Gastroesophageal sphincter (tissue), 4 donors: ENCODE results near the gene RCC2. TPM values are rescaled to one million over a fixed set of nuclear protein-coding genes. Genes with fewer than 3 reads are reported as not detected.

Source experiments
- ATAC-seq: fragments of 150-250 bp; one replicate; pipeline ENCODE4 v1.9.1; 2016; ENCODE audit warnings: mild to moderate bottlenecking, moderate library complexity
- H3K27ac ChIP-seq, 4 donors: fragments of 200-600 bp; sonication (generic) in 3 of 4; 1 replicate in 3 of 4; 2 replicates in 1 of 4; pipeline ENCODE4 v1.5.1; 2016 to 2019
- H3K27me3 ChIP-seq: fragments of 200-600 bp; sonication (generic); one replicate; pipeline ENCODE4 v1.5.1; 2019
- H3K36me3 ChIP-seq, 2 donors: fragments of 200-600 bp; sonication (generic); one replicate each; pipeline ENCODE4 v1.5.1; 2019; ENCODE audit warnings: control low read depth in 1 of 2
- H3K4me1 ChIP-seq, 3 donors: fragments of 200-600 bp; sonication (generic); 1 replicate in 2 of 3; 2 replicates in 1 of 3; pipeline ENCODE4 v1.5.1; 2016 to 2019; ENCODE audit warnings: control low read depth in 2 of 3
- H3K4me3 ChIP-seq, 2 donors: fragments of 200-600 bp; sonication (generic); one replicate each; pipeline ENCODE4 v1.5.1; 2019; ENCODE audit warnings: mild to moderate bottlenecking in 1 of 2, moderate library complexity in 1 of 2
- H3K9me3 ChIP-seq, 3 donors: fragments of 200-600 bp; sonication (generic); one replicate each; pipeline ENCODE4 v1.5.1; 2017 to 2019; ENCODE audit warnings: control low read depth in 2 of 3
- EP300 ChIP-seq: sonication (generic); formaldehyde crosslinking; IDR thresholded peaks from one replicate; pipeline ENCODE4 v1.6.1; 2017; ENCODE audit warnings: antibody characterized with exemption, mild to moderate bottlenecking
- POLR2A ChIP-seq, 2 donors: fragments of 450-650 bp; IDR thresholded peaks; one replicate each; pipeline ENCODE4 v1.6.1; 2017; ENCODE audit warnings: antibody characterized with exemption in 2 of 2, mild to moderate bottlenecking in 2 of 2, moderate library complexity in 1 of 2
- POLR2AphosphoS5 ChIP-seq: sonication (generic); formaldehyde crosslinking; IDR thresholded peaks from one replicate; pipeline ENCODE4 v1.6.1; 2017; ENCODE audit warnings: antibody characterized with exemption
- WGBS, 2 donors: methylation state at CpG; one replicate each; pipeline ENCODE4 v1.1.5; 2018; ENCODE audit warnings: low coverage in 1 of 2; 5-methylcytosine and 5-hydroxymethylcytosine counted together
- total RNA-seq, 4 donors: library from RNA; depleted of rRNA; stranded (reverse); fragments of >200 nt; gene quantifications; one replicate each; pipeline ENCODE4 v1.1.0, GENCODE V29; 2016
- TF ChIP-seq, protein P1 (sequence below), 4 experiments: fragments of 200-600 bp in 2 of 4; fragments of 450-650 bp in 2 of 4; sonication (generic) in 1 of 4; IDR thresholded peaks; one replicate each; pipeline ENCODE4 v1.5.1; 2017 to 2019; ENCODE audit warnings: antibody characterized with exemption in 4 of 4, mild to moderate bottlenecking in 2 of 4, moderate library complexity in 2 of 4

The RCC2 gene
- total RNA-seq, 4 donors from 2014 or later, result 9.5 to 21.3 (median 18.5) TPM

GRCh38 chr1:17360272-17360956 is 79.1 kb downstream of the RCC2 start:
- no peak for ATAC-seq
- H3K4me3 ChIP-seq, result no peak overlapping the region
- WGBS, 2 donors, result 87% methylated on average over 3 to 5 of the region's 11 CpGs
- H3K4me1 ChIP-seq, result no peaks in the 10 kb centered on the region
- no peak overlapping the region for H3K27ac ChIP-seq
- no peak for TF ChIP-seq POLR2AphosphoS5
- TF ChIP-seq, protein P1, sequence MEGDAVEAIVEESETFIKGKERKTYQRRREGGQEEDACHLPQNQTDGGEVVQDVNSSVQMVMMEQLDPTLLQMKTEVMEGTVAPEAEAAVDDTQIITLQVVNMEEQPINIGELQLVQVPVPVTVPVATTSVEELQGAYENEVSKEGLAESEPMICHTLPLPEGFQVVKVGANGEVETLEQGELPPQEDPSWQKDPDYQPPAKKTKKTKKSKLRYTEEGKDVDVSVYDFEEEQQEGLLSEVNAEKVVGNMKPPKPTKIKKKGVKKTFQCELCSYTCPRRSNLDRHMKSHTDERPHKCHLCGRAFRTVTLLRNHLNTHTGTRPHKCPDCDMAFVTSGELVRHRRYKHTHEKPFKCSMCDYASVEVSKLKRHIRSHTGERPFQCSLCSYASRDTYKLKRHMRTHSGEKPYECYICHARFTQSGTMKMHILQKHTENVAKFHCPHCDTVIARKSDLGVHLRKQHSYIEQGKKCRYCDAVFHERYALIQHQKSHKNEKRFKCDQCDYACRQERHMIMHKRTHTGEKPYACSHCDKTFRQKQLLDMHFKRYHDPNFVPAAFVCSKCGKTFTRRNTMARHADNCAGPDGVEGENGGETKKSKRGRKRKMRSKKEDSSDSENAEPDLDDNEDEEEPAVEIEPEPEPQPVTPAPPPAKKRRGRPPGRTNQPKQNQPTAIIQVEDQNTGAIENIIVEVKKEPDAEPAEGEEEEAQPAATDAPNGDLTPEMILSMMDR (IDR thresholded peaks at IDR 0.05), result no peak
- no peak for TF ChIP-seq EP300
- TF ChIP-seq POLR2A (IDR thresholded peaks at IDR 0.05), result no peak
- no peaks in the 10 kb centered on the region for H3K36me3 ChIP-seq
- H3K27me3 ChIP-seq, result peaks cover 37% of the 10 kb centered on the region
- peaks cover 0 to 8% (median 0%) of the 10 kb centered on the region in 3 donors for H3K9me3 ChIP-seq

DNA sequence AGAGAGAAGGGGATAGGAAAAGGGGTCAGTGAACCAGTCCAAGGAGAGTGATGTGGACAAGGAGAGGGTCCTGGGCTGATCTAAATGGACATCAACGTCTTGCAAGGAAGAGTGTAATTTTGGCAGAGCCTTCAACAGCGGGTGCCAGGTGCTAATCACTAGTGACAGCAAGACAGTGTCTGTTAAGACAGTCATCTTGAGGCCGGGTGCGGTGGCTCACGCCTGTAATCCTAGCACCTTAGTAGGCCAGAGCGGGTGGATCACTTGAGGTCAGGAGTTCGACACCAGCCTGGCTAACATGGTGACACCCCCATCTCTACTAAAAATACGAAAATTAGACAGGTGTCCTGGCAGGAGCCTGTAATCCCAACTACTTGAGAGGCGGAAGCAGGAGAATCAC is 79.7 kb downstream of the RCC2 start:
- Histone ChIP-seq H3K4me1 (no peaks in the 10 kb centered on the region), H3K9me3 (peaks cover 0 to 8% (median 0%) of the 10 kb centered on the region in 3 donors), H3K27ac (no peak overlapping the region), H3K4me3 (no peak overlapping the region), H3K27me3 (peaks cover 35% of the 10 kb centered on the region), H3K36me3 (no peaks in the 10 kb centered on the region)
- TF ChIP-seq POLR2A (IDR thresholded peaks at IDR 0.05) (no peak), EP300 (no peak), POLR2AphosphoS5 (no peak)
- TF ChIP-seq, protein P1 (IDR thresholded peaks at IDR 0.05), result no peak
- 77 to 97% methylated on average over 5 to 9 of the region's 9 CpGs for WGBS, 2 donors
- ATAC-seq, result no peak

DNA sequence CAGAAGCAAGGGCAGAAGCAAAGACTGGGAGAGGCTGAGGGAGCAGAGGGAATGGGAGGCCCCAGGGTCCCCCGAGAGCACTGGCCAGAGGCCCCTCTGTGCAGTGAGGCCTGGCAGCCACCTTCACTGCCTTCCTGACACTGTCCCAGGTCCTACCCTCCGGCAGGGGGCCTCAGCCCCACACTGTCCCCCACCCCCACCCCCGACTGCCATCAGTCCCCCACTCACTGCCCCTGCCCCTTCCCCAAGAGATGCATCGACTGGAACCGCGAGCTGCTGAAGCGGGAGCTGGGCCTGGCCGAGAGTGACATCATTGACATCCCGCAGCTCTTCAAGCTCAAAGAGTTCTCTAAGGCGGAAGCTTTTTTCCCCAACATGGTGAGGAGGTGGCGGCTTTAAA is 80.4 kb downstream of the RCC2 start:
- ATAC-seq, result no peak
- no peaks in the 10 kb centered on the region for H3K36me3 ChIP-seq
- peaks cover 28% of the 10 kb centered on the region for H3K27me3 ChIP-seq
- H3K4me3 ChIP-seq, result no peak overlapping the region
- H3K4me1 ChIP-seq, result no peaks in the 10 kb centered on the region
- TF ChIP-seq POLR2A (IDR thresholded peaks at IDR 0.05), result no peak
- TF ChIP-seq, protein P1 (IDR thresholded peaks at IDR 0.05), result no peak
- TF ChIP-seq POLR2AphosphoS5, result no peak
- TF ChIP-seq EP300, result no peak
- H3K27ac ChIP-seq, result no peak overlapping the region
- 35% methylated on average over 3 of the region's 11 CpGs; no CpG with 5 or more reads in 1 of the 2 donors for WGBS, 2 donors
- peaks cover 0 to 1% (median 0%) of the 10 kb centered on the region in 3 donors for H3K9me3 ChIP-seq

GRCh38 chr1:17358557-17358956 is 80.9 kb downstream of the RCC2 start:
- ATAC-seq, result no peak
- no peaks in the 10 kb centered on the region for H3K4me1 ChIP-seq
- 62 to 83% methylated on average over 3 of the region's 4 CpGs for WGBS, 2 donors

More at GRCh38 chr1:17358557-17358956, 80.9 kb downstream of the RCC2 start:
- peaks cover 24% of the 10 kb centered on the region for H3K27me3 ChIP-seq
- TF ChIP-seq, protein P1 (IDR thresholded peaks at IDR 0.05), result no peak
- TF ChIP-seq EP300 (no peak), POLR2A (IDR thresholded peaks at IDR 0.05) (no peak), POLR2AphosphoS5 (no peak)
- H3K27ac ChIP-seq, result no peak overlapping the region
- H3K4me3 ChIP-seq, result no peak overlapping the region
- no peaks in the 10 kb centered on the region for H3K36me3 ChIP-seq
- no peaks in the 10 kb centered on the region for H3K9me3 ChIP-seq

Other genes starting within 250 kb of the RCC2 start
- gene PADI1, start 234.5 kb downstream of the RCC2 start, total RNA-seq, result 1 to 10 TPM in 2 of 4 donors, under 1 TPM in 1, not detected in 1; 0.27 to 2.5 (median 2.3) TPM
- under 1 TPM in 2 of 4 donors, not detected in 2; 0.20 to 0.31 TPM for gene PADI3, start 190.6 kb downstream of the RCC2 start, total RNA-seq
- 1 to 10 TPM in 1 of 4 donors, not detected in 3; 1.6 TPM for gene PADI4, start 131.5 kb downstream of the RCC2 start, total RNA-seq
- not detected for gene PADI6, start 67.5 kb downstream of the RCC2 start, total RNA-seq
- gene ARHGEF10L, start 100.0 kb upstream of the RCC2 start, total RNA-seq, result 10 to 100 TPM; 50.9 to 97.0 (median 80.3) TPM